Suppressor macrophage treated with lipopolysaccharide for 1 hour (primary cell): ENCODE results near the gene PAMR1.
A peak's percentile ranks its signal among the peaks of the same experiment; 100 is the strongest.

ENCODE experiments used
- DNase-seq, 3 donors: peaks; one replicate each; pipeline ENCODE4 v3.0.0-alpha.2; 2020 to 2022

The PAMR1 gene

GRCh38 chr11:35393098-35393497 is 132.3 kb downstream of the PAMR1 start:
- no peak for DNase-seq

- DNase-seq = peak; percentile 95 to 97 (median 96)
Measured at GRCh38 chr11:35391922-35392688, 133.3 kb downstream of the PAMR1 start.

- DNase-seq = peak; percentile 82 to 93 (median 92)
Measured at GRCh38 chr11:35390737-35391682, 134.4 kb downstream of the PAMR1 start.

- DNase-seq = no peak
Measured at GRCh38 chr11:35389897-35390465, 135.4 kb downstream of the PAMR1 start.

DNA sequence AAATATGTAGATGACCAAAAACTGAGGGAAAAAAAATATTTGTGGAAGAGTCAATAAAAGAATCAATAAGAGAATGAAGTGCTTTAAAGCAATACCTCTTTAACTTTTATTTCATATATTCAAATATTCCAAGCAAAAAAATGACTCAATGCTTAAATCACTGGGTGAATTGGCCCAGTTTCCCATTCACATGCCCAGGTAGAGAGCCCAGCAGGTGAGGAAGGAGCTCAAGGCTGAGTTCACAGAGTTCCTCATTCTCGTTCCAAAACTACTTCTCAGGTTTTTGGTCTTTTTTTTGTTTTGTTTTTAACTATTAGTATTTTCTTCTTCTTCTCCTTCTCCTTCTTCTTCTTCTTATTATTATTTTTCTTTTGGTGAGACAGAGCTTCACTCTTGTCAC is 136.3 kb downstream of the PAMR1 start:
- DNase-seq = no peak

DNA sequence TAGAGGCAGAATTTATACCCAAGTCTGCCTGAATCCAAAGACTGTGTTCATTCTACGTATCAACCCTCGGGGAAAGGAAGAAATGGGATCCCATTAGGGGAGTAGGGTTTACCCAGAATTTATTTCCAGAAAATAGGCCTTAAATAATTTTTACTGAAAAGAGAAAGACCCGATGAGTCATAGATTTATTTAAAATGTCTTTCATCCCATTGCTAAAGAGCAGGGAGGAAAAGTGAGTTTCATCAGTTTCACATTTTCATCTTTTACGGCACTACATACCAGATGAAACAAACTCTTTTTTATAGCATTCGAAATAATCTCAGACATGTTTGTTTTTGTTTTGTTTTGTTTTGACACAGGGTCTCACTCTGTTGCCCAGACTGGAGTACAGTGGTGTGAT is 137.4 kb downstream of the PAMR1 start:
- DNase-seq = peak in 2 of 3 donors; percentile 40 to 57

DNA sequence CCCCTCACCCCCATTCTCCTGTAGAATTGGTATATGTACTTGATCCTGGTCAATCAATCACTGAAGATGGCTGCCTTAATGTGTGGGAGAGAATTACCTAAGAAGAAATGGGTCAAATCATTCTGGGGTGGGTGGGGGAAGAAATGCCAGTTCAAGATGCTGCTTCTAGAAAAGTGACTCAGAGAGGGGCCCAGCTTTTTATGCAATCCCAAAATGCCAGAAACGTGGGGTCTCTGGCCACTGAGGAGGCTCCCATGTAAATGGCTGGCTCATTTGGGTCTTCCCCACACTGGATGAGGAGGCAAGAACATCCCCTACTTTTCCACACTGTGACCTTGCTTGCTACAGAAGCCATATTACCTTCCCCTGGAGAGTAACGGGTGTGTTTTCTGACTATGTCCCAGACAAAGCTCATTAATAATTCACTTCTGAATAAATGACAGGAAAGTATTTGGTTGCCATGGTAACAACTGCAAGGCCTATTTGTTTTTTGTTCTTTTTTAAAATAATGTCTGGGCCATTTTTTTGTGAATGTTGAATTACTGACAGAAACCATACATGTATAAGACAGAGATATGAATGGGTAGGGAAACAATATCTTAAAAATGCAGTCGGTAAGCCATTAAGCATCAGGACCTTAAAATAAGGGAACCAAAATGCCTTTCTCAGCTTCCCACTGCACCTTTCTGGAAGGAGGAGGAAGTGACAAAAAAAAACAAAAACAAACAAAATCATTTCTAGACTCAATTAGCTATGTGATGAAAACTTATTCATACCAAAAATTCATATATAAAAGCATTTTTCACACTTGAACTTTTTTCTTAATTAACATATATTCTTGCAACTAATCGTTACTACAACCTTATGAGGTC is 138.1 kb downstream of the PAMR1 start:
- DNase-seq = peak; percentile 63 to 74 (median 70)

DNA sequence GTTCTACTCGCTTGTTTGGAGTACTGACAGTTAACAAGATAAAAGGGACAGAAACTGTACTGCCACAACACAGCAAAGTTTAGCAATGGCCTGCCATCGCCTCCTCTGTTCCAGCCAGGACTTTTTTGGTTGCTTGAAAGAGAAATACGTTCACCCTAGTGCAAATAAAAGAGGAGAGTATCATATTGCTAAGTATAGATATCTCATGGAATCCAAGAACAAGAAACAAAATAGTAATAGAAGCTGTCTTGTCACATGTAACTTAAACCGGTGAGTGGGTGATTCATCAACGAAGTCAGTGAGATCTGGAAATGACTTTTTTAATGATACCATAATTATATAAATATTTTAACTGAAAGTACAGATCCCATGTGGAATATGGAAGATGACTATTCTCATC is 141.5 kb downstream of the PAMR1 start:
- no peak for DNase-seq
